K562 (cell line): Measurements from ENCODE around the gene KPNA3. TPM values are rescaled to one million over a fixed set of nuclear protein-coding genes. Genes with fewer than 3 reads are reported as not detected.

Experiments
- ATAC-seq: fragments of 200-7000 bp; cut with Tn5 transposase; 3 replicates; pipeline ENCODE4 v1.9.1; 2020; ENCODE audit warnings: moderate library complexity
- BruUV-seq: library from RNA; stranded (reverse); fragments of 400-500 nt; replicated peaks from 2 replicates; lab custom pipeline; 2021; lab: Mats Ljungman, UMichigan
- CTCF ChIA-PET: fragments of 300-600 bp; formaldehyde crosslinking; extraction: SDS; loops from one replicate; lab custom pipeline; 2021; ENCODE audit warnings: low intra/inter-chr PET ratio; lab: Yijun Ruan, JAX
- POLR2A ChIA-PET: fragments of 300-600, 350-650 bp; sonication (Branson Sonifier 250); formaldehyde crosslinking; extraction: SDS; loops from one replicate; lab custom pipeline; 2021; ENCODE audit warnings: antibody characterized with exemption, inconsistent platforms; lab: Yijun Ruan, JAX
- DNase-seq, 4 experiments: peaks; one replicate each; pipeline versions ENCODE4 v3.0.0 to v3.0.0-alpha.2; 2011 to 2018; ENCODE audit warnings: low spot score in 3 of 4, mixed read lengths in 3 of 4; ENCODE audit errors: extremely low read depth in 1 of 4
- FAIRE-seq: peaks from 2 replicates; lab custom pipeline; 2011; peaks lifted over from hg19 to GRCh38; lab: Jason Lieb, UNC
- H2AFZ ChIP-seq: 2 replicates; pipeline ENCODE4 v1.6.0; 2011; ENCODE audit warnings: low read depth, low read length, control low read depth, inconsistent platforms
- H3K27ac ChIP-seq: fragments of 200-600 bp; 3 replicates; pipeline ENCODE4 v1.8.0; 2011; ENCODE audit warnings: low read depth, mild to moderate bottlenecking, control low read depth, inconsistent platforms, low read length, moderate library complexity, mixed read lengths; ENCODE audit errors: extremely low read depth
- H3K27me3 ChIP-seq, 2 experiments: fragments of 300-600 bp in 1 of 2; 2 replicates in 1 of 2; 3 replicates in 1 of 2; pipeline versions ENCODE4 v1.6.0 to v1.8.0; 2011; ENCODE audit warnings: inconsistent platforms in 2 of 2, low read length in 2 of 2, mild to moderate bottlenecking in 1 of 2, mixed read lengths in 1 of 2, moderate library complexity in 1 of 2; ENCODE audit not compliant: control insufficient read depth in 2 of 2, insufficient read depth in 2 of 2
- H3K36me3 ChIP-seq: fragments of 300-600 bp; 3 replicates; pipeline ENCODE4 v1.8.0; 2011; ENCODE audit warnings: mild to moderate bottlenecking, low read length, inconsistent platforms; ENCODE audit not compliant: control insufficient read depth, insufficient read depth
- H3K4me1 ChIP-seq, 2 experiments: fragments of 200-600 bp in 1 of 2; replicated peaks in 1 of 2; 2 replicates in 1 of 2; 3 replicates in 1 of 2; pipeline versions ENCODE4 v1.5.1 to v1.8.0; 2011; ENCODE audit warnings: inconsistent platforms in 2 of 2, low read length in 2 of 2, mild to moderate bottlenecking in 1 of 2, mixed read lengths in 1 of 2, moderate library complexity in 1 of 2; ENCODE audit not compliant: control insufficient read depth in 2 of 2, insufficient read depth in 2 of 2
- H3K4me2 ChIP-seq: 2 replicates; pipeline ENCODE4 v1.6.1; 2011; ENCODE audit warnings: low read length, control low read depth, inconsistent platforms, mixed read lengths; ENCODE audit not compliant: insufficient read depth
- H3K4me3 ChIP-seq: fragments of 200-600 bp; sonication (generic), shearing (Covaris generic); 2 replicates; pipeline ENCODE4 v1.5.1; 2016; ENCODE audit warnings: control low read depth, inconsistent platforms
- H3K79me2 ChIP-seq: fragments of 200-600 bp; 3 replicates; pipeline ENCODE4 v1.8.0; 2011; ENCODE audit warnings: low read length, inconsistent platforms; ENCODE audit not compliant: control insufficient read depth, insufficient read depth
- H3K9ac ChIP-seq, 2 experiments: 2 replicates each; pipeline versions ENCODE4 v1.6.0 to v1.6.1; 2011; ENCODE audit warnings: low read depth in 2 of 2, low read length in 2 of 2, control low read depth in 1 of 2, inconsistent platforms in 1 of 2, mild to moderate bottlenecking in 1 of 2, mixed read lengths in 1 of 2; ENCODE audit not compliant: insufficient read depth in 1 of 2
- H3K9me1 ChIP-seq: one replicate; pipeline ENCODE4 v1.6.0; 2011; ENCODE audit warnings: inconsistent platforms, mild to moderate bottlenecking, low read length, moderate library complexity; ENCODE audit not compliant: control insufficient read depth, insufficient read depth
- H3K9me3 ChIP-seq: replicated peaks from 2 replicates; pipeline ENCODE4 v1.5.1; 2011; ENCODE audit warnings: low read depth, low read length, inconsistent platforms; ENCODE audit not compliant: control insufficient read depth, insufficient read depth
- H4K20me1 ChIP-seq: replicated peaks from 2 replicates; pipeline ENCODE4 v1.6.1; 2011; ENCODE audit warnings: low read length, inconsistent platforms, mixed read lengths; ENCODE audit not compliant: control insufficient read depth, insufficient read depth
- ADNP ChIP-seq: fragments of 200-800 bp; sonication (Bioruptor generic); IDR thresholded peaks from 2 replicates; pipeline ENCODE4 v1.6.1; 2016; ENCODE audit warnings: missing genetic modification characterization, missing compliant biosample characterization
- CHD1 ChIP-seq: fragments of 200-600 bp; sonication (generic); IDR thresholded peaks from one replicate; pipeline ENCODE4 v1.6.1; 2012; ENCODE audit warnings: mild to moderate bottlenecking, moderate library complexity, low read length, inconsistent platforms
- CXXC5 ChIP-seq: fragments of 250-450 bp; sonication (Bioruptor Pico); IDR thresholded peaks from 2 replicates; pipeline ENCODE4 v1.8.0; 2022; ENCODE audit warnings: inconsistent platforms, mild to moderate bottlenecking, moderate library complexity
- KDM4B ChIP-seq, 2 experiments: fragments of 450-650 bp in 1 of 2; sonication (generic) in 1 of 2; IDR thresholded peaks; 2 replicates each; pipeline ENCODE4 v1.6.1; 2016 to 2017; ENCODE audit warnings: borderline replicate concordance in 2 of 2, antibody characterized with exemption in 1 of 2, low read depth in 1 of 2, mild to moderate bottlenecking in 1 of 2
- L3MBTL2 ChIP-seq: fragments of 450-650 bp; IDR thresholded peaks from 2 replicates; pipeline ENCODE4 v1.6.1; 2016; ENCODE audit warnings: mild to moderate bottlenecking, moderate library complexity
- MCM7 ChIP-seq, 2 experiments: fragments of 450-650 bp; IDR thresholded peaks; 2 replicates each; pipeline ENCODE4 v1.6.1; 2016 to 2018
- MECOM ChIP-seq: fragments of 250-450 bp; sonication (Bioruptor Pico); IDR thresholded peaks from 2 replicates; pipeline ENCODE4 v1.8.0; 2022; ENCODE audit warnings: inconsistent platforms
- POLR2A ChIP-seq: fragments of 450-650 bp; conservative IDR thresholded peaks from 2 replicates; pipeline ENCODE4 v1.6.1; 2016
- RB1 ChIP-seq: fragments of 450-650 bp; IDR thresholded peaks from 2 replicates; pipeline ENCODE4 v1.6.1; 2017; ENCODE audit warnings: low read depth, mild to moderate bottlenecking
- RBM25 ChIP-seq: fragments of 200-400 bp; formaldehyde crosslinking; IDR thresholded peaks from 2 replicates; pipeline ENCODE4 v1.6.1; 2018; ENCODE audit warnings: low read length, low read depth, moderate library complexity; ENCODE audit not compliant: severe bottlenecking
- SNIP1 ChIP-seq: fragments of 450-650 bp; IDR thresholded peaks from 2 replicates; pipeline ENCODE4 v1.7.1; 2017; ENCODE audit warnings: low read depth, mild to moderate bottlenecking
- STAT5A ChIP-seq: IDR thresholded peaks from 2 replicates; pipeline ENCODE4 v1.6.1; 2012; ENCODE audit warnings: low read length, inconsistent platforms, borderline replicate concordance
- TCF3 ChIP-seq: sonication (generic); formaldehyde crosslinking; IDR thresholded peaks from 2 replicates; pipeline ENCODE4 v1.4.0; 2020; ENCODE audit warnings: mild to moderate bottlenecking, missing genetic modification reagents
- XRCC5 ChIP-seq: fragments of 200-400 bp; formaldehyde crosslinking; IDR thresholded peaks from 2 replicates; pipeline ENCODE4 v1.6.1; 2017; ENCODE audit warnings: low read depth, mild to moderate bottlenecking, low read length
- ZNF253 ChIP-seq: fragments of 250-450 bp; sonication (Bioruptor Pico); conservative IDR thresholded peaks from 2 replicates; pipeline ENCODE4 v1.6.1; 2021; ENCODE audit warnings: mild to moderate bottlenecking
- ZNF354B ChIP-seq: fragments of 250-450 bp; sonication (Bioruptor Pico); IDR thresholded peaks from 2 replicates; pipeline ENCODE4 v1.4.0; 2020
- WGBS: fragments of 100-300 bp; shearing (Covaris generic); methylation state at CpG from one replicate; pipeline ENCODE4 v1.1.6; 2016; ENCODE audit warnings: low coverage, mixed read lengths; ENCODE audit not compliant: insufficient coverage; ENCODE audit errors: missing lambda C conversion rate; 5-methylcytosine and 5-hydroxymethylcytosine counted together
- in situ Hi-C: fragments of 300-500 bp; cut with MboI; formaldehyde crosslinking; loops from 4 replicates; pipeline ENCODE4 v1.15.0; 2018; ENCODE audit warnings: inconsistent platforms, mixed read lengths
- intact Hi-C: fragments of 100-400 bp; cut with micrococcal nuclease; formaldehyde crosslinking; loops from 2 replicates; pipeline ENCODE4 v1.14.2; 2022
- polyA plus RNA-seq, 8 experiments: library from polyadenylated mRNA; depleted of rRNA in 4 of 8; stranded (reverse) in 5 of 8; unstranded in 3 of 8; fragments of >200 nt; fragmentation: Nextera tagmentation in 2 of 8; fragmentation: Illumina TruSeq in 1 of 8; extraction: Ambion mirVana in 2 of 8; extraction: Trizol in 1 of 8; gene quantifications; 2 replicates each; pipeline versions ENCODE4 v1.2.1 to v1.2.3, GENCODE V29; 2011 to 2014; ENCODE audit warnings: inconsistent platforms in 1 of 8, missing spikeins in 1 of 8
- total RNA-seq, 7 experiments: library from RNA; depleted of rRNA in 6 of 7; stranded (reverse); fragments of >200 nt in 6 of 7; fragmentation: Illumina TruSeq in 2 of 7; extraction: Trizol in 2 of 7; gene quantifications; 2 replicates each; pipeline versions ENCODE4 v1.2.1 to v1.2.3, GENCODE V29; 2011 to 2021; ENCODE audit warnings: low replicate concordance in 1 of 7
- TF ChIP-seq, protein P1 (sequence below): fragments of 450-650 bp; formaldehyde crosslinking; IDR thresholded peaks from 2 replicates; pipeline ENCODE4 v1.4.0; 2020; ENCODE audit warnings: mild to moderate bottlenecking, moderate library complexity
- TF ChIP-seq, protein P2 (sequence below): sonication (generic); formaldehyde crosslinking; IDR thresholded peaks from 2 replicates; pipeline ENCODE4 v1.8.1; 2023; ENCODE audit warnings: mild to moderate bottlenecking, missing genetic modification reagents, moderate library complexity
- TF ChIP-seq, protein P3 (sequence below): fragments of 450-650 bp; IDR thresholded peaks from one replicate; pipeline ENCODE4 v1.6.1; 2018; ENCODE audit warnings: mild to moderate bottlenecking, moderate library complexity; ENCODE audit not compliant: partially characterized antibody

Gene KPNA3
- total and polyA plus RNA-seq, 9 of the 15 experiments (the other 6 are each of a cell fraction or from before 2014, with no cell fraction given): 8.5 to 23.4 (median 15.7) TPM

DNA sequence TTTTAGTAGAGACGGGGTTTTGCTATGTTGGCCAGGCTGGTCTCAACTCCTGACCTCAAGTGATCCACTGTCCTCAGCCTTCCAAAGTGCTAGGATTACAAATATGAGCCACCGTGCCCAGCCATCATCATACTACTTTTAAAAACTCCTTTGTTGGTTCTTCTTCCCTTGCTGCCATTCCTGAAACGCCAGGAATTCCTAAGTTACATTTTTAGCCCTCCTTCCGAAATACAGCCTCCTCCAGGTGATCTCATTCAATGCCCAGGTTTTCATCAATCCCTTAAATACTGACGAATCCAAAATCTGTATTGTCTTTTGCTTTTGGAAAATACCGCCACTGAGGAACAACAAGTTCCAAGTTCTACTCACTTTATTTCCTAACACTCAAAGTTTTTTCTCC is 75.9 kb downstream of the KPNA3 start:
- H3K9me3 ChIP-seq: 0 out of 2 replicates have a peak, but pooled peaks cover 5% of the 10 kb centered on the region
- H3K79me2 ChIP-seq: no peaks in the 10 kb centered on the region
- FAIRE-seq: no peak
- BruUV-seq: no TSS peak
- no peak for ATAC-seq
- 96% methylated on average over 6 of the region's 6 CpGs for WGBS
- in situ Hi-C loops: no loop called here
- H3K4me1 ChIP-seq: no peaks in the 10 kb centered on the region
- H3K27ac ChIP-seq: no peak overlapping the region
- no peak for TF ChIP-seq MECOM
- TF ChIP-seq L3MBTL2: no peak
- no peak for TF ChIP-seq CHD1
- TF ChIP-seq, protein P1, sequence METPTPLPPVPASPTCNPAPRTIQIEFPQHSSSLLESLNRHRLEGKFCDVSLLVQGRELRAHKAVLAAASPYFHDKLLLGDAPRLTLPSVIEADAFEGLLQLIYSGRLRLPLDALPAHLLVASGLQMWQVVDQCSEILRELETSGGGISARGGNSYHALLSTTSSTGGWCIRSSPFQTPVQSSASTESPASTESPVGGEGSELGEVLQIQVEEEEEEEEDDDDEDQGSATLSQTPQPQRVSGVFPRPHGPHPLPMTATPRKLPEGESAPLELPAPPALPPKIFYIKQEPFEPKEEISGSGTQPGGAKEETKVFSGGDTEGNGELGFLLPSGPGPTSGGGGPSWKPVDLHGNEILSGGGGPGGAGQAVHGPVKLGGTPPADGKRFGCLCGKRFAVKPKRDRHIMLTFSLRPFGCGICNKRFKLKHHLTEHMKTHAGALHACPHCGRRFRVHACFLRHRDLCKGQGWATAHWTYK: no peak
- no peak for TF ChIP-seq ADNP (tag)
- TF ChIP-seq MCM7 (IDR thresholded peaks at IDR 0.05): no peak
- TF ChIP-seq, protein P2, sequence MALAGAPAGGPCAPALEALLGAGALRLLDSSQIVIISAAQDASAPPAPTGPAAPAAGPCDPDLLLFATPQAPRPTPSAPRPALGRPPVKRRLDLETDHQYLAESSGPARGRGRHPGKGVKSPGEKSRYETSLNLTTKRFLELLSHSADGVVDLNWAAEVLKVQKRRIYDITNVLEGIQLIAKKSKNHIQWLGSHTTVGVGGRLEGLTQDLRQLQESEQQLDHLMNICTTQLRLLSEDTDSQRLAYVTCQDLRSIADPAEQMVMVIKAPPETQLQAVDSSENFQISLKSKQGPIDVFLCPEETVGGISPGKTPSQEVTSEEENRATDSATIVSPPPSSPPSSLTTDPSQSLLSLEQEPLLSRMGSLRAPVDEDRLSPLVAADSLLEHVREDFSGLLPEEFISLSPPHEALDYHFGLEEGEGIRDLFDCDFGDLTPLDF (CRISPR knock-in tag): no peak
- no peak for TF ChIP-seq RB1
- no peak for TF ChIP-seq XRCC5
- no peak for TF ChIP-seq STAT5A
- TF ChIP-seq, protein P3, sequence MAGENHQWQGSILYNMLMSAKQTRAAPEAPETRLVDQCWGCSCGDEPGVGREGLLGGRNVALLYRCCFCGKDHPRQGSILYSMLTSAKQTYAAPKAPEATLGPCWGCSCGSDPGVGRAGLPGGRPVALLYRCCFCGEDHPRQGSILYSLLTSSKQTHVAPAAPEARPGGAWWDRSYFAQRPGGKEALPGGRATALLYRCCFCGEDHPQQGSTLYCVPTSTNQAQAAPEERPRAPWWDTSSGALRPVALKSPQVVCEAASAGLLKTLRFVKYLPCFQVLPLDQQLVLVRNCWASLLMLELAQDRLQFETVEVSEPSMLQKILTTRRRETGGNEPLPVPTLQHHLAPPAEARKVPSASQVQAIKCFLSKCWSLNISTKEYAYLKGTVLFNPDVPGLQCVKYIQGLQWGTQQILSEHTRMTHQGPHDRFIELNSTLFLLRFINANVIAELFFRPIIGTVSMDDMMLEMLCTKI: no peak
- no peak for TF ChIP-seq TCF3 (CRISPR knock-in tag)
- no peak for TF ChIP-seq CXXC5 (CRISPR knock-in tag)
- no peak for TF ChIP-seq ZNF354B (CRISPR knock-in tag)
- TF ChIP-seq ZNF253 (CRISPR knock-in tag): no peak
- TF ChIP-seq RBM25: no peak
- no peak for TF ChIP-seq KDM4B (IDR thresholded peaks at IDR 0.05; ENCODE audit: borderline replicate concordance in 2 of 2, low read depth in 1 of 2)
- TF ChIP-seq POLR2A: no peak
- TF ChIP-seq SNIP1: no peak
- ChIA-PET CTCF (no interaction called here), POLR2A (no interaction called here)
- H2AFZ ChIP-seq: no peak overlapping the region
- no peak overlapping the region for H3K9ac ChIP-seq
- no peak for DNase-seq
- intact Hi-C loops: no loop called here
- no peaks in the 10 kb centered on the region for H4K20me1 ChIP-seq
- no peak overlapping the region for H3K4me3 ChIP-seq
- H3K4me2 ChIP-seq: no peak overlapping the region
- peaks cover 40% of the 10 kb centered on the region; the same call in 1 of the 3 replicates for H3K36me3 ChIP-seq
- no peaks in the 10 kb centered on the region for H3K27me3 ChIP-seq
- H3K9me1 ChIP-seq: no peaks in the 10 kb centered on the region
